IPS-18c (cell line): ENCODE measurements around the gene EDEM2.
"Not testable (repeated sequence)": the region's sequence is repeated elsewhere in the genome, so short reads cannot be mapped to it uniquely, and the experiment has no call there.

Experiments
- H3K4me3 ChIP-seq: 2 replicates; pipeline ENCODE4 v1.7.0; 2013; ENCODE audit warnings: low read depth, mild to moderate bottlenecking, low read length, moderate library complexity; ENCODE audit not compliant: insufficient read depth
- H3K9me3 ChIP-seq: one replicate; pipeline ENCODE4 v1.6.1; 2013; ENCODE audit warnings: mild to moderate bottlenecking, low read length, moderate library complexity; ENCODE audit not compliant: control insufficient read depth, insufficient read depth

Gene EDEM2, protein sequence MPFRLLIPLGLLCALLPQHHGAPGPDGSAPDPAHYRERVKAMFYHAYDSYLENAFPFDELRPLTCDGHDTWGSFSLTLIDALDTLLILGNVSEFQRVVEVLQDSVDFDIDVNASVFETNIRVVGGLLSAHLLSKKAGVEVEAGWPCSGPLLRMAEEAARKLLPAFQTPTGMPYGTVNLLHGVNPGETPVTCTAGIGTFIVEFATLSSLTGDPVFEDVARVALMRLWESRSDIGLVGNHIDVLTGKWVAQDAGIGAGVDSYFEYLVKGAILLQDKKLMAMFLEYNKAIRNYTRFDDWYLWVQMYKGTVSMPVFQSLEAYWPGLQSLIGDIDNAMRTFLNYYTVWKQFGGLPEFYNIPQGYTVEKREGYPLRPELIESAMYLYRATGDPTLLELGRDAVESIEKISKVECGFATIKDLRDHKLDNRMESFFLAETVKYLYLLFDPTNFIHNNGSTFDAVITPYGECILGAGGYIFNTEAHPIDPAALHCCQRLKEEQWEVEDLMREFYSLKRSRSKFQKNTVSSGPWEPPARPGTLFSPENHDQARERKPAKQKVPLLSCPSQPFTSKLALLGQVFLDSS

DNA sequence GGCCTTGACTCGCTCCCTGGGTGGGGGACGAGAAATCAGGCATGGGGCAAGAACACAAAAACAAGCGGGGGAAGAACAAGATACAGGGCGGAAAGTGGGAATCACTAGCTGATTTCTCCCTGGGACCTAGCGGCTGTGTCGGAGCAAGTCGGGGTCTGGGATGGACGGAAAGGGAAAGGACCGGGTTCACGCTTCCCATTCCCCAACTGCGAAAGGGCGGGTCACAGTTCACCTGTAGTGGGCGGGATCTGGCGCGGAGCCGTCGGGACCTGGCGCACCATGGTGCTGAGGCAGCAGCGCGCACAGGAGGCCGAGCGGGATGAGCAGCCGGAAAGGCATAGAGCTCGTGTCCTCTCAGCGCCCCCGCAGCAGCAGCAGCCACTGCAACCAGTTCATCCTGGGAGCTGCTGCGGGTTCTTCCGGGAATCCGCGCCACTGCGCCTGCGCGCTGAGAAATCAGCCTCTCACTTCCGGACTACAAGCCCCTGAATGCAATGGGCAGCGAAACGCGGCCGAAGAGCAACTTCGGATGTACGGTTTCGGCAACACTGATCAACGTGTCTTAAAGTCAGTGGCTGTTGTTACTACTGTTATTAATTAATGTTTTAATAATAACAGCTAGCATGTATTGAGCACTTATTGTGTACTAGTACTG is at the start of gene EDEM2:
Gene EDEM2 (minus strand): TSS at position 417 of the 655 bp plus-strand sequence. CDS start 78 bp downstream, at position 339.
- Histone ChIP-seq H3K4me3 (peak within 1 kb of the TSS; percentile 97), H3K9me3 (peaks cover 3% of the 10 kb centered on the region)

DNA sequence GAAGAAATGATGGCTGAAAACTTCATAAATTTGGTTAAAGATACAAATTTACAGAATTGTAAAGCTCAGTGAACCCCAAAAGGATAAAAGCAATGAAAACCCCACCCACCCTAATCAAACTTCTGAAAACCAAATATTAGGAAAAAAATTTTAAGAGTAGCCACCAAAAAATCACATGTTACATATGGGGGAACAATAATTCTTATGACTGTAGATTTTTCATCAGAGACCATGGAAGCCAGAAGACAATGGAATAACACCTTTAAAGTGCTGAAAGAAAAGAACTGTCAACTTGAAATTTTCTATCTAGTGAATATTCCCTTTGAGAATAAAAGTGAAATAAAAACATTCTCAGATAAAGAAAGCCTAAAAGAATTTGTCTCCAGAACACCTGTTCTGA is 49.2 kb upstream of the EDEM2 start:
- H3K9me3 ChIP-seq = peaks cover 6% of the 10 kb centered on the region

DNA sequence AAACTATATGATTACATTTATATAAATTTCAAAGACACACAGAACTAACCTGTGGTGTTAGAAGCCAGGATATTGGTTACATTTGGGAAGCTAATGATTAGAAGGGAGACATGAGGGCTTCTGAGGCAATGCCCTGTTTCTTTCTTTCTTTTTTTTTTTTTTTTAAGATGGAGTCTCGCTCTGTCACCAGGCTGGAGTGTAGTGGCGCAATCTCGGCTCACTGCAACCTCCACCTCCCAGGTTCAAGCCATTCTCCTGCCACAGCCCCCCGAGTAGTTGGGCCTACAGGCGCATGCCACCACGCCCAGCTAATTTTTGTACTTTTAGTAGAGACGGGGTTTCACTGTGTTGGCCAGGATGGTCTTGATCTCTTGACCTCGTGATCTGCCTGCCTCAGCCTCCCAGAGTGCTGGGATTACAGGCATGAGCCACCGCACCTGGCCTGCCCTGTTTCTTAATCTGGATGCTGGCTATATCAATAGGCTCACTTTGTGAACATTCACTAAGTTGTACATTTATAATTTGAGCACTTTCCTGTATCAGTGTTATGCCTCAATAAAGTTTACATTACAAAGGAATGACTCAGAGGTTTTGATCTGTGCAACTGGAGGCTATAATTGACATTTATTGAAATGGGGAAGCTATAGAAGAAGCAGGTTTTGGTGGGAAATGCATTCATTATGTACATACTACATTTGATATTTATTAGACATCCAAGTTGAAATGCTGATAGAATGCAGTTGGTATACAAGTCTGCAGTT is 46.1 kb upstream of the EDEM2 start:
- H3K9me3 ChIP-seq, H3K4me3 ChIP-seq: not testable (repeated sequence)

More for the DNA sequence above, 49.2 kb upstream of the EDEM2 start:
- no peak overlapping the region for H3K4me3 ChIP-seq

DNA sequence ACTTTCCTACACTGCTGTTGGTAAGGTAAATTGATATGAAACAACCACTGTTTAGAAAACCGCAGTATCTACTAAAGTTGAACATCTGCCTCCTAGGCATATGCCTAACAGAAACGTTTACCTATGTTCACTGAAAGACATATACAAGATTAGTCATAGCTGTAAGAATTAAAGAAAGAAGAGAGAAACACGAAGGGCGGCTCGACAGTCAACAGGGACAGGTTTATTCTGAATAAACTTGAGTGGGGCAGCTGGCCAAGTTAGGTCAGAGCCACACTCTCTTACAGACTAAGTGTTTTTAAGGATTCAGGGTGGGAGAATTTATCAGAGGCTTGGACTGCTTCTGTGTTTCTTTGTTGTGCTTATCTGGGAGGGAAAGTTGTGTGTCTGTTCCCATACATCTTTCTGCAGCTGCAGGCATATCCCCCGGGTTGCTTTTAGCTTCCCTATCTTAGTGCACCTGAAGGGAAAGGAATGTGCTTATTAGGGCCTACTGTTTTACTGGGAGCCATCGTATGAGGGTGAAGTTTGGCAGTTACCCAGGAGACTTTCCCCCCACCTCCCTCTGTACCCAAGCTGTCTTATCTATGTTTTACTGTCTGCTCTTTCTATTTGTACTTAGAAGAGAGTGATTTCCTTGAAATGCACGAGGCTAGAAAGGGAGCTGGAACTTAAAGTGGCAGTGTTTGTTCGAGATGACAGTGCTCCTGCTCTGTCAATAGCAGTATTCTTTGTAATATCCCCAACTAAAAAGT is 45.2 kb upstream of the EDEM2 start:
- Histone ChIP-seq H3K4me3 (no peak overlapping the region), H3K9me3 (peaks cover 8% of the 10 kb centered on the region)

DNA sequence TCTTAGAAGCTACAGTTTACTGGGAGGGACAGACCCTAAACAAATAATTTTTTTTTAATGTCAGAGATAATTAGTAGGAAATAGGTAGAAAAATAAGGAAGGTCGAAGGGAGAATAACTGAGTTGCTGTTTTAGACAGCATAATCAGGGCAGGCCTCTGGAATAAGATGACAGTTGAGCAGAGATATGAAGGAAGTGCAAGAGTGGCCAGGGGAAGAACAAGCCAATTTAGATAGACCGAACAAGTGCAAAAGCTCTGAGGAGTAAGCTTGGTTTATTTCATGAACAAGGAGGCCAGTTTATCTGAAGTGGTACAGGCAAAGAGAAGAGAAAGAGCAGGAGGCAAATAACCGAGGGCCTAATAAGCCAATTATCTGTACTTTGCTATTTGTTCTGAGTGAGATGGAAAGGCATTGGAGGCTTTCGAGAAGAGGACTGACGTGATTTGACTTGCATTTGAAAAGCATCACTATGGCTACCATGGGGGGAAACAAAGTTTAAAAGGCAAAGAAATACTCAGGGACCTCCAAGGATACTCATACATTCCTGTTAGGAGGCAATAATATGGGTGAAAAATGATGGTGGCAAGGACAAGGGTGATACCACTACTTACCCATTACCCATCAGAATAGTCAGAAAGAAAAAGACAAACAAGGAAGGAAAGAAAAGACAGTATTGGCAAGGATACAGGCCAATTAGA is 44.4 kb upstream of the EDEM2 start:
- Histone ChIP-seq H3K9me3 (peaks cover 8% of the 10 kb centered on the region), H3K4me3 (no peak overlapping the region)

DNA sequence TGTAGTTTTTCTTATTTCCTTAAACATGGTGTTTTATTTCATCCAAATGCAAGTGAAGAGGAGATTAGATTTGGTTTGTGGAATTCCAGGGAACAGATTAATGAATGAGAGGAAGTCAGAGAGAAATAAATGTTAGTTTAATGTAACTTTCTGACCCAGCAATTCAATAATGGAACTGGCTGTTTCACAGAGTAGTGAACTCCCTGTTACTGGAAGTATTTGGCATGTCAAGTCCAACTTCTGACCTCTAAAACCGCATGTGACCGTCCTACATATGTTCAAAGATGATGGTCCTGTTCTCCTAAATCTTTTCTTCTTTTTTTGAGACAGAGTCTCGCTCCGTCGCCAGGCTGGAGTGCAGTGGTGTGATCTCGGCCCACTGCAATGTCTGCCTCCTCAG is 43.4 kb upstream of the EDEM2 start:
- peaks cover 4% of the 10 kb centered on the region for H3K9me3 ChIP-seq
- no peak overlapping the region for H3K4me3 ChIP-seq

DNA sequence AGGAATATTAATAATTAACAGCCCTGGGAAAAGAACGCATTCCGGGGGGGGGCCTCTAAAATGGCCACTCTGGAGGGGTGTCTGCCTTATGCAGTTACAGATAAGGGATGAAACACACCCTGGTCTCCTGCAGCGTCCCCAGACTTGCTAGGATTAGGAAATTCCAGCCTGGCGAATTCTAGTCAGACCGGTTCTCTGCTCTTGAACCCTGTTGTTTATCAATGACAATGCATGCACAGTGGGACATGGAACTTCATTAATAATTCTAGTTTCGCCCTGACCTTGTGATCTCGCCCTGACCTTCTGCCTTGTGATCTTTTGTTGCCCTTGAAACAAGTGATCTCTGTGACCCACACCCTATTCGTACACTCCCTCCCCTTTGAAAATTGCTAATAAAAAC is 42.1 kb upstream of the EDEM2 start:
- H3K4me3 ChIP-seq, H3K9me3 ChIP-seq: not testable (repeated sequence)

DNA sequence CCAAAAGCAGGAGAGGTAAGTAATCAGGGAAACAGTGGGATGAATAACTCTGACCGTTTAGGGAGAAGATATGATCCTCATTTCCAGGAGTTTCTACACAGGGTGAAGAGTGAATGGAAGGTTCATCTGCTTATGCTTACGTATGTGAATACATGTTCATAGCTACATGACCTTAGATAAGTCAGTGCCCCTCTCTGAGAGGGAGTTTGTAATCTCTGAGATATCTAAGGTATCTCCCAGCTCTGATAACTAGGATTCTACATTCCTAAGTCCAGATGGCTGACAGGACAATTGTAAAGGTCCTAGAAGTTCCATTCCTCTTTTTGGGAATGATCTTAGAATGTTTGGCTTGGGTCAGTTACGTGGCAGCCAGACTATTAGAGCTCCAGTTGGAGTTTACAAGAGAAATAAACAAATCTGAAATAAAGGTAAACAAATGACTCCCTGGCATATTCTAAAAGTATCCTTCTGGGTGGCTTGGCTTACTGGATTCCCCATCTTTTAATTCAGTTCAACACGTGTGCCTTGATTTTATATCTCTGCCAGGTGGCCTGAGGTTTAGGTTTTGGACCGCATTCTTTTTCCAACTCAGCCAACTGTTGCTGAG is 40.6 kb upstream of the EDEM2 start:
- Histone ChIP-seq H3K9me3 (peaks cover 4% of the 10 kb centered on the region), H3K4me3 (no peak overlapping the region)

DNA sequence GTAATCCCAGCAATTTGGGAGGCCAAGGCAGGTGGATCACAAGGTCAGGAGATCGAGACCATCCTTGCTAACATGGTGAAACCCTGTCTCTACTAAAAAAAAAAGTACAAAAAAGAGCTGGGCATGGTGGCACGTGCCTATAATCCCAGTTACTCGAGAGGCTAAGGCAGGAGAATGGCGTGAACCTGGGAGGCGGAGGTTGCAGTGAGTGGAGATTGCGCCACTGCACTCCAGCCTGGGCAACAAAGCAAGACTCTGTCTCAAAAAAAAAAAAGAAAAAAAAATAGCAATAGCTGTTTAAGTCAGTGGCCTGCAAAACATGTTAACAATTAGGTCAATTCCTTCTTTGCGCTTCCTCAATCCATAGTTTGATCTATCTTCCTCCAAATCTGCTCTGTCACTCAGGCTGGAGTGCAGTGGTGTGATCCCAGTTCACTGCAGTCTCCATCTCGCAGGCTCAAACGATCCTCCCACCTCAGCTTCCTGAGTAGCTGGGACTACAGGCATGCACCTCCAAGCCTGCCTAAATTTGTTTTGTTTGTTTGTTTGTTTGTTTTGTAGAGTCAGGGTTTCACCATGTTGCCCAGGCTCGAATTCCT is 39.7 kb upstream of the EDEM2 start:
- not testable (repeated sequence) for H3K9me3 ChIP-seq, H3K4me3 ChIP-seq

DNA sequence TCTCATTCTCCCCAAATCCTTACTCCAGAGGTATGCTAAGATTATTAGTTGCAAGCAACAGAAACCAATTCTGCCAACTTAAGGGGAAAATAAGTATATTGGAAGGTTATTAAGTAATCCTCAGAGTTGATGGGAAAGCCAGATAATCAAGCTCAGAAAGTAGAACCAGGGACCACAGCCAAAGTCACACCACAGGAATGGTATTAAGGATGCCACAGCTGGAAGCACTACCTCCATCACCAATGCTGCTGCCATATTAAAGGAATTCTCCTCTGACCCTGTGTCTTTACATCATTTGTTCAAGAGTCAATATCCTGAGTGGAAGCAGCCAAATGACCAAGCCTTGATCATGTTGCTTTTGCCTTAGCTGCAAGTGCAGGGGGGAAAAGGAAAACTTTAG is 34.6 kb upstream of the EDEM2 start:
- Histone ChIP-seq H3K9me3 (no peaks in the 10 kb centered on the region), H3K4me3 (no peak overlapping the region)

DNA sequence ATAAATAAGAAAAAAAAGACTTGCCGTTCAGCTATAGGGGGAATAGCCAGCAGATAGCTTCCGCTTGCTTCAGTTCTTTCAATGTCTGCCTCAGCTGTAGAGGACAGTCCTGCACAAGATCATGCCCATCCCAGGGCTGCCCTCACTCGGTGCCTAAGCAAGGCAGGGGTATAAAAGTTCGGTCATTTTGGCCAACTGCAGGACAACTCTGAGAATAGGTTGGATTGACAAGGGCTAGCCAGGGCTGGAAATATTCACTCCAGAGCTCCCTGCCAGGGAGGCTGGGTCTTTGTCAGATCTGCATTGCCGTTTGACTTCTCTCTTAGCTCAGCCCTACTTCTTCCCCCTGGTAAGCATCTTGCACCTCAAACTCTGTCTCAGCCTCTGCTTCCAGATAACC is 33.1 kb upstream of the EDEM2 start:
- H3K4me3 ChIP-seq = no peak overlapping the region
- H3K9me3 ChIP-seq = no peaks in the 10 kb centered on the region

DNA sequence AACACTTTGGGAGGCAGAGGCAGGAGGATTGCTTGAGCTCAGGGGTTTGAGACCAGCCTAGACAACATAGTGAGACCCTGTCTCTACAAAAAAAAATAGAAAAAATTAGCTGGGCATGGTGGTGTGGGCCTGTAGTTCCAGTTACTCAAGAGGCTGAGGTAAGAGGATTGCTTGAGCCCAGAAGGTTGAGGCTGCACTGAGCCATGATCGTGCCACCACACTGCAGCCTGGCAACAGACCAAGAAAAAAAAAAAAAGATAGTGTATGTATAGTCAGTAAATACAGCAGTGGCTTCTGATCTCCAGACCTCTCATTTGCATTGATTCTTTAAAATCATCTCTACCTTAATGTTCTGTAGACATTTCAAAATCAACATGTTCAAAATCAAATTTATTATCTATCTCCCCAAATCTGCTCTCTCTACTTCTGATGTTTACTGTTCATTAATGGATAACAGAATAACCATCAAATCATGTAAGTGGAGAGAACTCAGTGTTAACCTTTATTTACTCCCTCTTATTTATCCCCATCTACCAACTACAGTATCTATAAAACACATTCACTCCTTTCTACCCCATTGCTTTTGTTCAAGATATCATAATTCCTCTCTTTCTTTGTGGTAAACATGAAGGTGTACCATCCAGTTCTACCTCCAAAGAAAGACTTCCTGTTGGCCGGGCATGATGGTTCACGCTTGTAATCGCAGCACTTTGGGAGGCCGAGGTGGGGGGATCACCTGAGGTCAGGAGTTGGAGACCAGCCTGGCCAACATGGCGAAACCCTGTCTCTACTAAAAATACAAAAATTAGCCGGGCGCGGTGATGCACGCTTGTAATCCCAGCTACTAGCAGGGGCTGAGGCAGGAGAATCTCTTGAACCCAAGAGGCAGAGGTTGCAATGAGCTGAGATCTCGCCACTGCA is 32.4 kb upstream of the EDEM2 start:
- no peaks in the 10 kb centered on the region for H3K9me3 ChIP-seq
- H3K4me3 ChIP-seq = no peak overlapping the region

DNA sequence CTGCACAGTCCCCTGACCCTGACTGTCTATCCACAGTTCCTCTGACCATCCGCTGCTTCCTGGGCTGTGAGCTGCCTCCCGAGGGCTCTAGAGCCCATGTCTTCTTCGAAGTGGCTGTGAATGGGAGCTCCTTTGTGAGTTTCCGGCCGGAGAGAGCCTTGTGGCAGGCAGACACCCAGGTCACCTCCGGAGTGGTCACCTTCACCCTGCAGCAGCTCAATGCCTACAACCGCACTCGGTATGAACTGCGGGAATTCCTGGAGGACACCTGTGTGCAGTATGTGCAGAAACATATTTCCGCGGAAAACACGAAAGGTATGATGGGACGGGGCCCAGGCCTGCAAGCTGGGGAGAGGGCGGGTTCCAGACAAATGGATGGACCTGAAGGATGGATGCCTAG is 29.0 kb upstream of the EDEM2 start:
- Histone ChIP-seq H3K9me3 (no peaks in the 10 kb centered on the region), H3K4me3 (no peak overlapping the region)

DNA sequence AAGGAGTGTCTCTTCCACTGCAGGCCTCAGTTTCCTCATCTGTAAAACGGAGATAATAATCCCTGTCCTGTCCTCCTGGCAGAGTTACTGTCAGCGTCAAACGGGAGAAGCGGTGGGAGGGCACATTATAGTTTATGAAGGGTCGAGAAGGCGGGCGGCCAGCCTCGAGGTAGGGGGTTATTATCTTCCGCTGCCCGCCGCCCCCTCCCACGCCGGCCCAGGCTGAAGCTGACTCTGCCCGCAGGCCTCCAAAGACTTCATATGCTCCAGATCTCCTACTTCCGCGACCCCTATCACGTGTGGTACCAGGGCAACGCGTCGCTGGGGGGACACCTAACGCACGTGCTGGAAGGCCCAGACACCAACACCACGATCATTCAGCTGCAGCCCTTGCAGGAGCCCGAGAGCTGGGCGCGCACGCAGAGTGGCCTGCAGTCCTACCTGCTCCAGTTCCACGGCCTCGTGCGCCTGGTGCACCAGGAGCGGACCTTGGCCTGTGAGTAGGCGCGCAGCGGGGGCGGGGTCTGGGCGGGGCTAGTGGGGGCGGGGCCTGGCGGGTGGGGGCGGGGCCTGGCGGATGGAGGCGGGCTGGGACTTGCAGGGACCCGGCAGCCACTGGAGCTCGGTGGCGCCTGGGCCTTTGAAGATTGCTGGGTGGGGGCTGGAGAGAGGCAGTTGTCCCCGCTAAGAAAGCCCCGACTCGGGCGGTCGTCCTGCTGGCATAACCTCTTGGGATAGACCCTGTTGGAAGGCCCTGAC is 27.5 kb upstream of the EDEM2 start:
- Histone ChIP-seq H3K9me3 (no peaks in the 10 kb centered on the region), H3K4me3 (peak overlapping the region; percentile 34; the same call in 1 of the 2 replicates)
